IMR-90 (cell line): Measurements from ENCODE around the gene HDHD2. TPM values are rescaled to one million over a fixed set of nuclear protein-coding genes. Genes with fewer than 3 reads are reported as not detected.
"Not testable (repeated sequence)": the region's sequence is repeated elsewhere in the genome, so short reads cannot be mapped to it uniquely, and the experiment has no call there.

Experiments used
- ATAC-seq: fragments of 200-7000 bp; cut with Tn5 transposase; 2 replicates; pipeline ENCODE4 v1.9.1; 2020; ENCODE audit warnings: low read depth, mild to moderate bottlenecking, moderate library complexity
- BruUV-seq: library from RNA; stranded (reverse); fragments of 400-500 nt; replicated peaks from 2 replicates; lab custom pipeline; 2021; lab: Mats Ljungman, UMichigan
- CTCF ChIA-PET: fragments of 300-600 bp; formaldehyde crosslinking; extraction: SDS; loops from one replicate; lab custom pipeline; 2021; ENCODE audit warnings: antibody characterized with exemption; lab: Yijun Ruan, JAX
- POLR2A ChIA-PET: fragments of 300-600 bp; sonication (Branson Sonifier 250); formaldehyde crosslinking; loops from one replicate; lab custom pipeline; 2022; ENCODE audit warnings: antibody characterized with exemption; ENCODE audit not compliant: unreplicated experiment; lab: Charles Lee
- DNase-seq: peaks from one replicate; pipeline ENCODE4 v3.0.0; 2013
- H2AFZ ChIP-seq: replicated peaks from 2 replicates; pipeline ENCODE3; 2013; ENCODE audit warnings: low read length, mild to moderate bottlenecking; ENCODE audit not compliant: poor library complexity
- H2AK5ac ChIP-seq: 2 replicates; pipeline ENCODE4 v1.6.1; 2013; ENCODE audit warnings: low read depth, low read length, inconsistent platforms
- H2AK9ac ChIP-seq: replicated peaks from 2 replicates; pipeline ENCODE3; 2013; ENCODE audit warnings: mild to moderate bottlenecking, low read depth, low read length, moderate library complexity; ENCODE audit not compliant: poor library complexity
- H2BK120ac ChIP-seq: 2 replicates; pipeline ENCODE4 v1.6.1; 2013; ENCODE audit warnings: low read depth, low read length, inconsistent platforms
- H2BK15ac ChIP-seq: 3 replicates; pipeline ENCODE4 v1.6.1; 2013; ENCODE audit warnings: low read depth, low read length, inconsistent platforms
- H2BK20ac ChIP-seq: 2 replicates; pipeline ENCODE4 v1.6.1; 2013; ENCODE audit warnings: low read depth, mild to moderate bottlenecking, inconsistent platforms, low read length, moderate library complexity
- H2BK5ac ChIP-seq: 2 replicates; pipeline ENCODE4 v1.6.1; 2013; ENCODE audit warnings: mild to moderate bottlenecking, low read depth, low read length, inconsistent platforms; ENCODE audit not compliant: poor library complexity, severe bottlenecking
- H3K14ac ChIP-seq: replicated peaks from 2 replicates; pipeline ENCODE4 v1.6.1; 2013; ENCODE audit warnings: low read depth, low read length, inconsistent platforms
- H3K18ac ChIP-seq: 2 replicates; pipeline ENCODE4 v1.6.1; 2013; ENCODE audit warnings: low read depth, low read length, control low read depth
- H3K23ac ChIP-seq: 2 replicates; pipeline ENCODE4 v1.6.1; 2013; ENCODE audit warnings: low read depth, low read length, inconsistent platforms
- H3K27ac ChIP-seq: 2 replicates; pipeline ENCODE4 v1.5.1; 2013; ENCODE audit warnings: mild to moderate bottlenecking, control low read depth, low read length; ENCODE audit not compliant: insufficient read depth
- H3K27me3 ChIP-seq: 2 replicates; pipeline ENCODE4 v1.6.1; 2013; ENCODE audit warnings: low read length; ENCODE audit not compliant: control insufficient read depth, insufficient read depth
- H3K36me3 ChIP-seq: 2 replicates; pipeline ENCODE4 v1.6.1; 2013; ENCODE audit warnings: low read length, mixed read lengths; ENCODE audit not compliant: control insufficient read depth, insufficient read depth
- H3K4ac ChIP-seq: 2 replicates; pipeline ENCODE4 v1.6.1; 2013; ENCODE audit warnings: low read depth, low read length, inconsistent platforms
- H3K4me1 ChIP-seq: 2 replicates; pipeline ENCODE4 v1.6.1; 2013; ENCODE audit warnings: low read length, mixed read lengths; ENCODE audit not compliant: control insufficient read depth, insufficient read depth
- H3K4me2 ChIP-seq: 2 replicates; pipeline ENCODE4 v1.6.1; 2013; ENCODE audit warnings: low read depth, mild to moderate bottlenecking, control low read depth, low read length, moderate library complexity
- H3K4me3 ChIP-seq: 2 replicates; pipeline ENCODE4 v1.5.1; 2013; ENCODE audit warnings: low read depth, mild to moderate bottlenecking, control low read depth, low read length, moderate library complexity; ENCODE audit not compliant: insufficient read depth
- H3K56ac ChIP-seq: 2 replicates; pipeline ENCODE4 v1.6.1; 2013; ENCODE audit warnings: low read length, inconsistent platforms; ENCODE audit not compliant: insufficient read depth; ENCODE audit errors: extremely low read depth
- H3K79me1 ChIP-seq, 2 experiments: 2 replicates each; pipeline ENCODE4 v1.6.1; 2013; ENCODE audit warnings: low read length in 2 of 2, inconsistent platforms in 1 of 2, low read depth in 1 of 2
- H3K9ac ChIP-seq: 2 replicates; pipeline ENCODE4 v1.6.1; 2013; ENCODE audit warnings: low read depth, low read length, control low read depth
- H3K9me1 ChIP-seq: 2 replicates; pipeline ENCODE4 v1.6.1; 2013; ENCODE audit warnings: low read length, inconsistent platforms; ENCODE audit not compliant: insufficient read depth
- H3K9me3 ChIP-seq: 2 replicates; pipeline ENCODE4 v1.6.1; 2013; ENCODE audit warnings: low read length; ENCODE audit not compliant: control insufficient read depth, insufficient read depth
- H4K20me1 ChIP-seq: 2 replicates; pipeline ENCODE4 v1.6.1; 2013; ENCODE audit warnings: low read length, inconsistent platforms; ENCODE audit not compliant: insufficient read depth
- H4K5ac ChIP-seq: 2 replicates; pipeline ENCODE4 v1.6.1; 2013; ENCODE audit warnings: mild to moderate bottlenecking, low read depth, low read length, control low read depth
- H4K8ac ChIP-seq, 2 experiments: 2 replicates each; pipeline ENCODE4 v1.6.1; 2013; ENCODE audit warnings: low read depth in 2 of 2, low read length in 2 of 2, control low read depth in 1 of 2, inconsistent platforms in 1 of 2
- H4K91ac ChIP-seq: 2 replicates; pipeline ENCODE4 v1.6.1; 2013; ENCODE audit warnings: low read depth, low read length, inconsistent platforms; ENCODE audit not compliant: insufficient read depth
- CEBPB ChIP-seq: IDR thresholded peaks from 2 replicates; pipeline ENCODE4 v1.6.1; 2012; ENCODE audit warnings: low read depth, low read length, improper control_type of control experiment
- CTCF ChIP-seq: conservative IDR thresholded peaks from 2 replicates; pipeline ENCODE4 v1.5.1; 2012; ENCODE audit warnings: mild to moderate bottlenecking, low read depth, low read length, improper control_type of control experiment
- FOS ChIP-seq: fragments of 150-350 bp; IDR thresholded peaks from 2 replicates; pipeline ENCODE4 v1.6.1; 2016; ENCODE audit warnings: low read depth, low read length
- MAZ ChIP-seq: IDR thresholded peaks from 2 replicates; pipeline ENCODE4 v1.6.1; 2012; ENCODE audit warnings: low read depth, mild to moderate bottlenecking, low read length, improper control_type of control experiment, moderate library complexity, borderline replicate concordance
- NFE2L2 ChIP-seq: fragments of 150-350 bp; IDR thresholded peaks from 2 replicates; pipeline ENCODE4 v1.6.1; 2016; ENCODE audit warnings: low read depth, mild to moderate bottlenecking, low read length
- POLR2A ChIP-seq: IDR thresholded peaks from 2 replicates; pipeline ENCODE4 v1.6.1; 2012; ENCODE audit warnings: mild to moderate bottlenecking, low read depth, low read length
- RAD21 ChIP-seq: IDR thresholded peaks from 2 replicates; pipeline ENCODE4 v1.6.1; 2012; ENCODE audit warnings: low read length, improper control_type of control experiment
- WGBS, 2 experiments: methylation state at CpG; one replicate each; pipeline versions ENCODE4 v1.1.5 to v1.1.7; 2013; ENCODE audit warnings: missing lambda C conversion rate in 2 of 2; ENCODE audit not compliant: insufficient read length in 1 of 2; ENCODE audit errors: extremely low coverage in 2 of 2; 5-methylcytosine and 5-hydroxymethylcytosine counted together
- dilution Hi-C: fragments of 300-500 bp; cut with HindIII; formaldehyde crosslinking; loops from one replicate; pipeline ENCODE4 v1.14.3; 2018; ENCODE audit warnings: low sequenced_read_pairs; ENCODE audit not compliant: unreplicated experiment
- in situ Hi-C: fragments of 300-500 bp; cut with MboI; formaldehyde crosslinking; loops from 3 replicates; pipeline ENCODE4 v1.14.3; 2019; ENCODE audit warnings: low sequenced_read_pairs, inconsistent platforms, mixed read lengths
- intact Hi-C: fragments of 100-400 bp; cut with micrococcal nuclease; formaldehyde crosslinking; loops from 2 replicates; pipeline ENCODE4 v1.10.0; 2022
- polyA plus RNA-seq, 3 experiments: library from polyadenylated mRNA; depleted of rRNA; stranded (reverse); fragments of >200 nt; gene quantifications; 2 replicates each; pipeline ENCODE4 v1.2.3, GENCODE V29; 2012; ENCODE audit warnings: low replicate concordance in 1 of 3
- total RNA-seq: library from RNA; depleted of rRNA; stranded (reverse); fragments of >200 nt; gene quantifications from 2 replicates; pipeline ENCODE4 v1.2.3, GENCODE V29; 2012

Gene HDHD2
- total and polyA plus RNA-seq, 2 of the 4 experiments (the other 2 are of a cell fraction): 7.2 to 18.6 TPM

GRCh38 chr18:47160256-47160655, 10.0 kb upstream of the HDHD2 start:
- H2BK20ac ChIP-seq: no peak overlapping the region
- H2AK9ac ChIP-seq: no peak overlapping the region
- H4K20me1 ChIP-seq: peaks cover 42% of the 10 kb centered on the region
- no peaks in the 10 kb centered on the region for H3K27me3 ChIP-seq
- ATAC-seq: no peak
- H4K91ac ChIP-seq: no peak overlapping the region
- in situ Hi-C loops (no loop called here), dilution Hi-C loops (no loop called here), intact Hi-C loops (no loop called here)
- no peak overlapping the region for H2BK120ac ChIP-seq
- no peak for DNase-seq
- no peak overlapping the region for H3K18ac ChIP-seq
- no peak overlapping the region for H3K4me2 ChIP-seq
- H3K36me3 ChIP-seq: peaks cover 4% of the 10 kb centered on the region
- no peak overlapping the region for H2AFZ ChIP-seq
- no peak overlapping the region for H3K23ac ChIP-seq
- BruUV-seq: no TSS peak
- no peak overlapping the region for H3K4ac ChIP-seq
- TF ChIP-seq POLR2A (no peak), CEBPB (no peak), CTCF (no peak), FOS (no peak), RAD21 (no peak), MAZ (no peak), NFE2L2 (no peak)
- ChIA-PET CTCF (no interaction called here), POLR2A (no interaction called here)
- H3K4me1 ChIP-seq: no peaks in the 10 kb centered on the region
- 100% methylated on average over 2 of the region's 5 CpGs; no CpG with 5 or more reads in 1 of the 2 experiments for WGBS, 2 experiments
- no peak overlapping the region for H2AK5ac ChIP-seq
- no peaks in the 10 kb centered on the region for H3K9me3 ChIP-seq
- no peak overlapping the region for H3K14ac ChIP-seq
- peaks cover 10 to 55% of the 10 kb centered on the region in 2 experiments; a peak in 3 of 4 replicates for H3K79me1 ChIP-seq
- no peak overlapping the region for H3K9ac ChIP-seq
- H3K27ac ChIP-seq: no peak overlapping the region
- H4K5ac ChIP-seq: no peak overlapping the region
- H2BK15ac ChIP-seq: no peak overlapping the region
- no peak overlapping the region for H4K8ac ChIP-seq
- no peak overlapping the region for H2BK5ac ChIP-seq
- H3K4me3 ChIP-seq: no peak overlapping the region
- peaks cover 3% of the 10 kb centered on the region; the same call in 1 of the 2 replicates for H3K9me1 ChIP-seq
- no peak overlapping the region for H3K56ac ChIP-seq

- H3K14ac ChIP-seq, H3K36me3 ChIP-seq, H2BK120ac ChIP-seq, H4K91ac ChIP-seq, H3K4me3 ChIP-seq, H2AFZ ChIP-seq, H4K5ac ChIP-seq, H3K4ac ChIP-seq, H3K56ac ChIP-seq, H2AK5ac ChIP-seq, H4K8ac ChIP-seq, H3K9me3 ChIP-seq, H3K9me1 ChIP-seq, in situ Hi-C loops, BruUV-seq, CTCF ChIA-PET, POLR2A ChIA-PET, dilution Hi-C loops, H3K27me3 ChIP-seq, ATAC-seq, H3K18ac ChIP-seq, H3K4me2 ChIP-seq, H3K9ac ChIP-seq, H3K23ac ChIP-seq, H3K27ac ChIP-seq, H2BK15ac ChIP-seq, H2BK5ac ChIP-seq, H2BK20ac ChIP-seq, intact Hi-C loops, H2AK9ac ChIP-seq, H3K4me1 ChIP-seq: not testable (repeated sequence)
- H3K79me1 ChIP-seq: peaks cover 13 to 46% of the 10 kb centered on the region in 2 experiments; a peak in 3 of 4 replicates
- no CpG with 5 or more reads among the region's 16 CpGs for WGBS, 2 experiments
- H4K20me1 ChIP-seq: peaks cover 31% of the 10 kb centered on the region
- peak; percentile 23 for DNase-seq
Measured at GRCh38 chr18:47158404-47158803, 8.1 kb upstream of the HDHD2 start.
